NCI-H345 (cell line): ENCODE results near the gene SLC25A25.
"Not testable (repeated sequence)": the region's sequence is repeated elsewhere in the genome, so short reads cannot be mapped to it uniquely, and the experiment has no call there.

Experiments used
- DNase-seq: peaks from one replicate; lab custom pipeline; 2025; lab: John Stamatoyannopoulos, UW

The SLC25A25 gene

DNA sequence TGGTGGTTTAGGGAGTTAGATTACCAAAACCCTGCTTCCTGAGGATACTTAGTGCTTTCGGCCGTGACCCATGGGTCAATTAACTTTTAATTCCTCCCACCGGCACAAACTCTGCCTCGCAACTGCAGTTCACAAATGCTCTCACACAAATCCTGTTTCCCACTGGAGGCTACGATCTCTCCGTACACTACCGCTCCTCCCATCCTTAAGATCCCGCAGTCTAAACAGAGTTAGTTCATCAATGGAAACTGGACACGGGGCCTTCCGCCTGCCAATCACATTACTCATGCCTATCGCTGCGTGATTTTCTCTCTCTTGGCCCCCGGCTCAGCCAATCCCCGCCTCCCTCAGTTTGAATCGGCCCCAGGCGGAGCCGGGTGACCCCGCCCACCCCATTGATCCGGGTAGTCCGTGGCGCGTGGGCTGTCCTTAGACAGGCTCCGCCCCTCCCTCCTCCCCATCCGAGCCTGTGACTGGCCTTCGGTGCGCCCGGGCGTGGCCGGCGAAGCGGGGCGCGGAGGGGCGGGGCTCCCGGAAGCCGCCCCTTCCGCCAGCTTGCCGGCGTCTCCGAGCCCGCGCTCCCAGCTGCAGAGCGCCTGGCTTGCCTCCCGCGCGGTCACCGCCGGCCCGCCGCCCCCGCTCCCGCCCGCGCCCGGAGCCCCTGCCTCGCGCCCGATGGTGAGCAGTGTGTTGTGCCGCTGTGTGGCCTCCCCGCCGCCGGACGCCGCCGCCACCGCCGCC is at the start of gene SLC25A25:
SLC25A25 (plus strand) TSS at position 588 of the 741 bp plus-strand sequence; CDS start at position 676, 88 bp downstream.
- DNase-seq, result peak; percentile 99

- no peak for DNase-seq
Measured at GRCh38 chr9:128020692-128021091, 47.3 kb upstream of the SLC25A25 start.

DNA sequence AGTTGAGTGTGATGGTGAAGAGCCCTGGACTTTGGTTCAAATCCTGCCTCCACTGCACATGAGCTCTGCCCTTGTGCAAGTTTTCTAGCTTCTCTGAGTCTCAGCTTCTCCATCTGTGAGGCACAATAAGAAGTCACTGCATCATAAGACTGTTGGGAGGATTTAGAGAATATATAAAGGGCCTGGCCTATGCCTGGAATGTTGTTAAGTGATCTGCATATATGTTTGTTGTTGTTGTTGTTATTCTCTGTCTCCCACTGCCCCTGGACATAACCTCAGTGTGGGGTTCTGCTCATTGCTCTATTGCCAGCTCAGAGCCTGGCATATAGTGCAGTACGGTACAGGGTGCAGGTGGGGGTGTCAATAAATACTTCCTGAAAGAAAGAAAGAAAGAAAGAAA is 46.9 kb upstream of the SLC25A25 start:
- DNase-seq, result no peak

GRCh38 chr9:128022886-128023285 is 45.1 kb upstream of the SLC25A25 start:
- DNase-seq, result no peak

DNA sequence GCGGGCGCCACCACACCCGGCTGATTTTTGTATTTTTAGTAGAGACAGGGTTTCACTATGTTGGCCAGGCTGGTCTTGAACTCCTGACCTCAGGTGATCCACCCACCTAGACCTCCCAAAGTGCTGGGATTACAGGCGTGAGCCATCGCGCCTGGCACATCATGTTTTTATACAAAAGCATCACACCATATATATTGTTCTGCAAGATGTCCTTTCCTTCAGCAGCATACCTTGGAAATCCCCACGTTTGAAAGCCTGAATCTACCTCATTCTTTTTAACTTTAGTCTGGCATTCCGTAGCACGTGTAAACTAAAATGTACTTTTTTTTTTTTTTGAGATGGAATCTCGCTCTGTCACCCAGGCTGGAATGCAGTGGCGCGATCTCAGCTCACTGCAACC is 44.4 kb upstream of the SLC25A25 start:
- not testable (repeated sequence) for DNase-seq

GRCh38 chr9:128024761-128025308 is 43.2 kb upstream of the SLC25A25 start:
- DNase-seq, result no peak

DNA sequence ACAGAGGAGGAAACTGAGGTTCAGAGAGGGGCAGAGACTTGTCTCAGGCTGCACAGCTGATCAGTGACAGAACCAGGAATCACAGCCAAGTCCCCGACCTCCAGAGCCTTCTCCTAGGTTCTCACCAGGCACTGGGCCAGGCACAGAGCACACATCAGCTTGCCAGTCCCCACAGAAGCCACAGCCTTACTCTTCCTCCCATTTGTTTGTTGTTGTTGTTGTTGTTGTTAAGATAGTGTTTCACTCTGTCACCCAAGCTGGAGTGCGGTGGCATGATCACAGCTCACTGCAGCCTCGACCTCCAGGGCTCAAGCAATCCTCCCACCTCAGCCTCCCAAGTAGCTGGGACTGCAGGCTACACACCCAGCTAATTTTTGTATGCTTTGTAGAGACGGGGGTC is 42.3 kb upstream of the SLC25A25 start:
- DNase-seq, result no peak

GRCh38 chr9:128026255-128026772 is 41.7 kb upstream of the SLC25A25 start:
- DNase-seq, result no peak

- no peak for DNase-seq
Measured at GRCh38 chr9:128026773-128027541, 41.1 kb upstream of the SLC25A25 start.

DNA sequence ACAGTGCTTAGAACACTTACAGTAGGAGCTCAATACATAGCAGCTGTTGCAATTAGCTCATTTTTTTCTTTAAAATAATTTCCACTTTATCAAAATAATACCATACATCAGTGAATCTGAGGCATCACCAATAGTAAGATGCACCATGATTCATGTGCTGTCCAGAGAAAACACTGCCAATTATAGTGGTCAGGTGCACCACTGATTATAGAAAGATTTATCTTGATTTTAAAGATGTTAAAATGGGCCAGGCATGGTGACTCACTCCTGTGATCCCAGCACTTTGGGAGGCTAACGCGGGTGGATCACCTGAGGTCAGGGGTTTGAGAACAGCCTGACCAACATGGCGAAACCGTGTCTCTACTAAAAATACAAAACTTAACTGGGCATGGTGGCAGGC is 40.3 kb upstream of the SLC25A25 start:
- no peak for DNase-seq

GRCh38 chr9:128033609-128034008 is 34.4 kb upstream of the SLC25A25 start:
- DNase-seq, result no peak

DNA sequence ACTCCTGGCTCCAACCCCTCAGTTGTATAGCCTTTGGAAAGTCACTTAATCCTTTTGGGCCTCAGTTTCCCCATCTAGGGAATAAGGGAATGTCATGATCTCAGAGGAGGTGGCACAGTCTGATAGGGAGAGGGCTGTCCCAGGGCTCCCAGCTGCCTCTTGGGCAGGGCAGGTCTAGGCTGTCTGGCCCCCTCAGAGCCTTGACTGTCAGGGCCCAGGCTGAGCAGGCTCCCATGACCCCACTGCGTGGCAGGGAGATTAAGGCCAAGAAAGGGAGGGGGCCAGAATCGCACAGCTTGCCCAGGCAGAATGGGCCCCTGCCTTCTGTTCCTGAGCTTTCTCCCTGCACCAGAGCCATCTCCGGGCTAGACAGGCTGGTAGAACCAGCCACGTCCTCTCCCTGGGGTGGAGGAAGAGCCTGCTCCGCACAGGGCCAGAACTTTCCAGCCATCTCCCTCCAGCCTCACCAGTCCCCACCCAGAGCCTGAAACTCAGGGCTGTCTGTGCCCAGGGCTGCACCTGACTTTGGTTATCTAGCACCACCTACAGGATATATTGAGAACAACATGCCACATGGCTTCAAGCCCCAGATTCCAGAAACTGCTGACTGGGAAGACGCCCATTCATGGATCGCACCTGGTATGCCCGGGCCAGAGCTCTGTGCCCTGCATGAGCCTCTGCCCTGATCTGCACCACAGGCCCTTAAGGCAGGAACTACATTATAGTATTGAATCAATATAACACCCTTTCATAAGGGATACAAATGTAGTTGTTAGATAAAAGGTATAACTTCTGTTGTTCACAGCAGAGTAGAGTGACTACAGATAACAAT is 33.0 kb upstream of the SLC25A25 start:
- DNase-seq, result peak; percentile 88

DNA sequence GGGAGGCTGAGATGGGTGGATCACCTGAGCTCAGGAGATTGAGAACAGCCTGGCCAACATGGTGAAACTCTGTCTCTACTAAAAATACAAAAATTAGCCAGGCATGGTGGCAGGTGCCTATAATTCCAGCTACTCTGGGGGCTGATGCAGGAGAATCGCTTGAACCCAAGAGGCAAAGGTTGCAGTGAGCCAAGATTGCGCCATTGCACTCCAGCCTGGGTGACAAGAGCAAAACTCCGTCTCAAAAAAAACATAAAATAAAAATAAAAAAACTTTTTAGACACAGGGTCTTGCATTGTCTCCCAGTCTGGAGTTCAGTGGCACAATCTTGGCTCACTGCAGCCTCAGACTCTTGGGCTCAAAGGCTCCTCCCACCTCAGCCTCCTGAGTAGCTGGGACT is 31.5 kb upstream of the SLC25A25 start:
- DNase-seq, result not testable (repeated sequence)

GRCh38 chr9:128040783-128041182 is 27.2 kb upstream of the SLC25A25 start:
- not testable (repeated sequence) for DNase-seq

DNA sequence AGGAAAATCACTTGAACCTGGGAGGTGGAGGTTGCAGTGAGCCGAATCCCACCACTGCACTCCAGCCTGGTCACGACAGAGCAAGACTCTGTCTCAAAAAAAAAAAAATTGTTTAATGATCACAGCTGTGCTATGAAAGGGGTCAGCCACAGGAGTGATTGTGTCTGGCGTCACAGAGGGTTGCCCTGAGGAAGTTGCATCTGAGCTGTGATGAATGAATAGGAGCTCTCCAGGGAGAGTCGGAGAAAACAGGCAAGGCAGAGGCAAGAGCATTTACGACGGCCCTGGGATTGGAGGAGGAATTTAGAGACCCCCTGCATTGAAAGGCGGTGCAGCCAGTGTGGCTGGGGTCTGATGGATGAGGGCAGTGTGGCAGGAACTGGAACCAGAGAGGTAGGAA is 26.0 kb upstream of the SLC25A25 start:
- DNase-seq, result no peak

GRCh38 chr9:128043467-128043868 is 24.6 kb upstream of the SLC25A25 start:
- no peak for DNase-seq

DNA sequence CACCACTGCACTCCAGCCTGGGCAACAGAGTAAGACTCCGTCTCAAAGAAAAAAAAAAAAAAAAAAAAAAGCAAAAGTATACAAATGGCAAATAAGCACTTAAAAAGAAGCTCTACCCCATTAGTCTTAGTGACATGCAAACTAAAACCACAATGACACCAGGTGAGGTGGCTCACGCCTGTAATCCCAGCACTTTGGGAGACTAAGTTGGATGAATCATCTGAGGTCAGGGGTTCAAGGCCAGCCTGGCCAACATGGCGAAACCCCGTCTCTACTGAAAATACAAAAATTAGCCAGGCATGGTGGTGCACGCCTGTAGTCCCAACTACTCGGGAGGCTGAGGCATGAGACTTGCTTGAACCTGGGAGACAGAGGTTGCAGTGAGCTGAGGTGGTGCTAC is 22.6 kb upstream of the SLC25A25 start:
- DNase-seq, result not testable (repeated sequence)

GRCh38 chr9:128045831-128046230 is 22.2 kb upstream of the SLC25A25 start:
- DNase-seq, result peak; percentile 21

GRCh38 chr9:128047231-128047630 is 20.8 kb upstream of the SLC25A25 start:
- DNase-seq, result no peak

- no peak for DNase-seq
Measured at GRCh38 chr9:128048663-128049062, 19.4 kb upstream of the SLC25A25 start.

DNA sequence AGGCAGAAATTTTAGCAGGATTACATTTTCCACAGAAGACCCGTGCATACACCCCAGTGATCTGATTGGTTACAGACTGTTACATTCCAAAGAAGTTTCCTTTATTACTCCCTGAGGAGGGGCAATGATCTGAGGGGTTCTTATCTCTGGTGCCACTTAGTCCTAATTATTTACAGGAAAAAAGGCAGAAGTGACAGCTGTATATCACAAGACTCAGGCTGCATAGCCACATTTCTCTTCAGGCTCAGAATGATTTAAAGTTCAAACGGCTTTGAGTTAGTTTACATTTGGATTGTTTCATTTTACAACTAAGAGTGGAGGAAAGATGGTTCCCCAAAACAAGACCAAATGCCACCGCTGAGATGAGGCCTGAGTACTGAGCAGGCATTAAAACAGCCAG is 18.2 kb upstream of the SLC25A25 start:
- no peak for DNase-seq
